GM23338 (cell line): ENCODE measurements around the gene MLLT1. TPM values are rescaled to one million over a fixed set of nuclear protein-coding genes. Genes with fewer than 3 reads are reported as not detected.

Source experiments
- ATAC-seq: fragments of 200-7000 bp; cut with Tn5 transposase; 3 replicates; pipeline ENCODE4 v1.9.1; 2020
- DNase-seq: peaks from one replicate; pipeline ENCODE4 v3.0.0-alpha.2; 2015; ENCODE audit warnings: low spot score
- H2AFZ ChIP-seq: fragments of 200-600 bp; sonication (generic); 2 replicates; pipeline ENCODE4 v1.8.0; 2016; ENCODE audit warnings: antibody characterized with exemption, mild to moderate bottlenecking, moderate library complexity
- H3F3A ChIP-seq: fragments of 200-600 bp; sonication (generic); replicated peaks from 2 replicates; pipeline ENCODE4 v1.8.0; 2017; ENCODE audit warnings: antibody characterized with exemption, mixed run types, low read depth
- H3K27ac ChIP-seq: fragments of 200-600 bp; sonication (generic); 2 replicates; pipeline ENCODE4 v1.6.1; 2016; ENCODE audit warnings: low read depth
- H3K27me3 ChIP-seq: fragments of 200-600 bp; sonication (generic); 2 replicates; pipeline ENCODE4 v1.8.0; 2016; ENCODE audit warnings: mild to moderate bottlenecking, mixed run types, moderate library complexity; ENCODE audit not compliant: insufficient read depth
- H3K36me3 ChIP-seq: fragments of 200-600 bp; sonication (generic); 2 replicates; pipeline ENCODE4 v1.8.0; 2016; ENCODE audit warnings: mild to moderate bottlenecking; ENCODE audit not compliant: insufficient read depth
- H3K4me1 ChIP-seq: fragments of 200-600 bp; sonication (generic); 2 replicates; pipeline ENCODE4 v1.8.0; 2016; ENCODE audit warnings: mild to moderate bottlenecking, moderate library complexity; ENCODE audit not compliant: insufficient read depth
- H3K4me2 ChIP-seq: fragments of 200-600 bp; sonication (generic); 2 replicates; pipeline ENCODE4 v1.7.1; 2017; ENCODE audit warnings: mixed run types
- H3K4me3 ChIP-seq: fragments of 200-600 bp; sonication (generic); 2 replicates; pipeline ENCODE4 v1.6.1; 2016; ENCODE audit warnings: mixed run types
- H3K79me2 ChIP-seq: fragments of 200-600 bp; sonication (generic); replicated peaks from 2 replicates; pipeline ENCODE4 v1.8.0; 2017; ENCODE audit warnings: mild to moderate bottlenecking; ENCODE audit not compliant: insufficient read depth
- H3K9me2 ChIP-seq: fragments of 200-600 bp; sonication (generic); 2 replicates; pipeline ENCODE4 v1.8.0; 2017; ENCODE audit not compliant: insufficient read depth
- H4K20me1 ChIP-seq: fragments of 200-600 bp; sonication (generic); replicated peaks from 2 replicates; pipeline ENCODE4 v1.8.0; 2017; ENCODE audit warnings: mild to moderate bottlenecking; ENCODE audit not compliant: insufficient read depth
- H3K27ac Mint-ChIP-seq: 2 replicates; pipeline ENCODE4 v1.8.0; 2020; ENCODE audit warnings: inconsistent platforms, mild to moderate bottlenecking, moderate library complexity, mixed read lengths
- H3K27me3 Mint-ChIP-seq: 3 replicates; pipeline ENCODE4 v1.8.0; 2022; ENCODE audit warnings: low read depth, mild to moderate bottlenecking, moderate library complexity, mixed read lengths, inconsistent platforms; ENCODE audit not compliant: insufficient read depth, poor library complexity
- H3K36me3 Mint-ChIP-seq: 3 replicates; pipeline ENCODE4 v1.8.0; 2021; ENCODE audit warnings: low read depth, mild to moderate bottlenecking, inconsistent platforms, moderate library complexity, mixed read lengths
- H3K4me1 Mint-ChIP-seq: 3 replicates; pipeline ENCODE4 v1.8.0; 2020; ENCODE audit warnings: mild to moderate bottlenecking, inconsistent platforms, mixed read lengths
- H3K4me3 Mint-ChIP-seq: 3 replicates; pipeline ENCODE4 v1.8.0; 2021; ENCODE audit warnings: moderate library complexity, mild to moderate bottlenecking, inconsistent platforms, mixed read lengths
- H3K9me3 Mint-ChIP-seq: 3 replicates; pipeline ENCODE4 v1.8.0; 2020; ENCODE audit warnings: moderate library complexity, mild to moderate bottlenecking, inconsistent platforms, mixed read lengths
- CREB1 ChIP-seq: fragments of 250-450 bp; sonication (Bioruptor Pico); IDR thresholded peaks from 2 replicates; pipeline ENCODE4 v1.5.0; 2020; ENCODE audit warnings: low read depth, mild to moderate bottlenecking, moderate library complexity
- EZH2phosphoT487 ChIP-seq: fragments of 200-600 bp; sonication (generic); IDR thresholded peaks from one replicate; pipeline ENCODE4 v1.8.1; 2018; ENCODE audit warnings: antibody characterized with exemption; ENCODE audit not compliant: unreplicated experiment
- NANOG ChIP-seq: IDR thresholded peaks from 2 replicates; pipeline ENCODE4 v1.6.1; 2016; ENCODE audit warnings: antibody characterized with exemption, borderline replicate concordance
- POLR2AphosphoS5 ChIP-seq: IDR thresholded peaks from 2 replicates; pipeline ENCODE4 v1.6.1; 2016; ENCODE audit warnings: antibody characterized with exemption, low read depth
- STAT1 ChIP-seq: IDR thresholded peaks from one replicate; pipeline ENCODE4 v1.6.1; 2016; ENCODE audit warnings: antibody characterized with exemption; ENCODE audit not compliant: unreplicated experiment
- ZNF114 ChIP-seq: fragments of 250-450 bp; sonication (Bioruptor Pico); IDR thresholded peaks from 2 replicates; pipeline ENCODE4 v1.5.0; 2020; ENCODE audit warnings: mild to moderate bottlenecking, moderate library complexity
- ZNF331 ChIP-seq: fragments of 250-450 bp; sonication (Bioruptor Pico); IDR thresholded peaks from 2 replicates; pipeline ENCODE4 v1.5.0; 2020; ENCODE audit warnings: low read depth, mild to moderate bottlenecking, moderate library complexity
- polyA plus RNA-seq: library from polyadenylated mRNA; unstranded; fragments of >200 nt; fragmentation: Nextera tagmentation; extraction: Ambion mirVana; gene quantifications from 2 replicates; pipeline ENCODE4 v1.2.1, GENCODE V29; 2016
- total RNA-seq: library from RNA; depleted of rRNA; stranded (reverse); fragments of >200 nt; shearing (Covaris generic); gene quantifications from 2 replicates; pipeline ENCODE4 v1.2.3, GENCODE V29; 2014
- TF ChIP-seq, protein P1 (sequence below): IDR thresholded peaks from one replicate; pipeline ENCODE4 v1.6.1; 2018; ENCODE audit warnings: antibody characterized with exemption; ENCODE audit not compliant: unreplicated experiment
- TF ChIP-seq, protein P2 (sequence below): IDR thresholded peaks from 2 replicates; pipeline ENCODE4 v1.6.1; 2016; ENCODE audit warnings: antibody characterized with exemption
- TF ChIP-seq, protein P3 (sequence below): fragments of 250-450 bp; sonication (Bioruptor Pico); IDR thresholded peaks from 2 replicates; pipeline ENCODE4 v1.5.0; 2020; ENCODE audit warnings: mild to moderate bottlenecking, moderate library complexity

The MLLT1 gene
- total and polyA plus RNA-seq, 2 experiments from 2014 or later: 17.8 to 23.4 TPM

DNA sequence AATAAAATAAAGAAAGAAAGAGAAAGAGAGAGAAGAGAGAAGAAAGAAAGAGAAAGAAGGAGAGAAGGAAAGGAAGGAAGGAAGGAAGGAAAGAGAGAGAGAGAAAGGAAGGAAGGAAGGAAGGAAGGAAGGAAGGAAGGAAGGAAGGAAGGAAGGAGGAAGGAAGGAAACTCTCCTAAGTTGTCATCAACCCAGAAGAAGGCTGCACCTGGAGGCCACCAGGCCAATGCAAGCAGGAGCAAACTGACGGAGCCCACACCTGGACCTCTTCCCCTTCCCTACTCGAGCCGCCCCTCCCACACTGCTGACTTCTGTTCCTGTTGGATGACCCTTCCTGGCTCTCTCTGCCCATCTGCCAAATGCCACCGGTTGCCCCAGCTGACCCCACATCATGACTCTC is 45.0 kb upstream of the MLLT1 start:
- Histone ChIP-seq H3K4me1 (no peaks in the 10 kb centered on the region), H3K4me3 (no peak overlapping the region), H3K9me2 (no peaks in the 10 kb centered on the region), H3K27ac (no peak overlapping the region), H4K20me1 (no peaks in the 10 kb centered on the region), H3K79me2 (no peaks in the 10 kb centered on the region), H3K4me2 (no peak overlapping the region), H3K36me3 (no peaks in the 10 kb centered on the region), H2AFZ (no peak overlapping the region), H3K27me3 (no peaks in the 10 kb centered on the region), H3F3A (no peaks in the 10 kb centered on the region)
- H3K36me3 Mint-ChIP-seq: peaks cover 18% of the 10 kb centered on the region
- DNase-seq (no peak), ATAC-seq (no peak)
- peaks cover 8% of the 10 kb centered on the region for H3K27me3 Mint-ChIP-seq
- H3K4me1 Mint-ChIP-seq: no peaks in the 10 kb centered on the region
- H3K27ac Mint-ChIP-seq: no peak overlapping the region
- TF ChIP-seq, protein P1, sequence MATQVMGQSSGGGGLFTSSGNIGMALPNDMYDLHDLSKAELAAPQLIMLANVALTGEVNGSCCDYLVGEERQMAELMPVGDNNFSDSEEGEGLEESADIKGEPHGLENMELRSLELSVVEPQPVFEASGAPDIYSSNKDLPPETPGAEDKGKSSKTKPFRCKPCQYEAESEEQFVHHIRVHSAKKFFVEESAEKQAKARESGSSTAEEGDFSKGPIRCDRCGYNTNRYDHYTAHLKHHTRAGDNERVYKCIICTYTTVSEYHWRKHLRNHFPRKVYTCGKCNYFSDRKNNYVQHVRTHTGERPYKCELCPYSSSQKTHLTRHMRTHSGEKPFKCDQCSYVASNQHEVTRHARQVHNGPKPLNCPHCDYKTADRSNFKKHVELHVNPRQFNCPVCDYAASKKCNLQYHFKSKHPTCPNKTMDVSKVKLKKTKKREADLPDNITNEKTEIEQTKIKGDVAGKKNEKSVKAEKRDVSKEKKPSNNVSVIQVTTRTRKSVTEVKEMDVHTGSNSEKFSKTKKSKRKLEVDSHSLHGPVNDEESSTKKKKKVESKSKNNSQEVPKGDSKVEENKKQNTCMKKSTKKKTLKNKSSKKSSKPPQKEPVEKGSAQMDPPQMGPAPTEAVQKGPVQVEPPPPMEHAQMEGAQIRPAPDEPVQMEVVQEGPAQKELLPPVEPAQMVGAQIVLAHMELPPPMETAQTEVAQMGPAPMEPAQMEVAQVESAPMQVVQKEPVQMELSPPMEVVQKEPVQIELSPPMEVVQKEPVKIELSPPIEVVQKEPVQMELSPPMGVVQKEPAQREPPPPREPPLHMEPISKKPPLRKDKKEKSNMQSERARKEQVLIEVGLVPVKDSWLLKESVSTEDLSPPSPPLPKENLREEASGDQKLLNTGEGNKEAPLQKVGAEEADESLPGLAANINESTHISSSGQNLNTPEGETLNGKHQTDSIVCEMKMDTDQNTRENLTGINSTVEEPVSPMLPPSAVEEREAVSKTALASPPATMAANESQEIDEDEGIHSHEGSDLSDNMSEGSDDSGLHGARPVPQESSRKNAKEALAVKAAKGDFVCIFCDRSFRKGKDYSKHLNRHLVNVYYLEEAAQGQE: no peak
- TF ChIP-seq NANOG (no peak), POLR2AphosphoS5 (no peak), ZNF331 (CRISPR knock-in tag) (no peak), ZNF114 (no peak), EZH2phosphoT487 (no peak), CREB1 (no peak), STAT1 (no peak)
- TF ChIP-seq, protein P2, sequence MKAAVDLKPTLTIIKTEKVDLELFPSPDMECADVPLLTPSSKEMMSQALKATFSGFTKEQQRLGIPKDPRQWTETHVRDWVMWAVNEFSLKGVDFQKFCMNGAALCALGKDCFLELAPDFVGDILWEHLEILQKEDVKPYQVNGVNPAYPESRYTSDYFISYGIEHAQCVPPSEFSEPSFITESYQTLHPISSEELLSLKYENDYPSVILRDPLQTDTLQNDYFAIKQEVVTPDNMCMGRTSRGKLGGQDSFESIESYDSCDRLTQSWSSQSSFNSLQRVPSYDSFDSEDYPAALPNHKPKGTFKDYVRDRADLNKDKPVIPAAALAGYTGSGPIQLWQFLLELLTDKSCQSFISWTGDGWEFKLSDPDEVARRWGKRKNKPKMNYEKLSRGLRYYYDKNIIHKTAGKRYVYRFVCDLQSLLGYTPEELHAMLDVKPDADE: no peak
- TF ChIP-seq, protein P3, sequence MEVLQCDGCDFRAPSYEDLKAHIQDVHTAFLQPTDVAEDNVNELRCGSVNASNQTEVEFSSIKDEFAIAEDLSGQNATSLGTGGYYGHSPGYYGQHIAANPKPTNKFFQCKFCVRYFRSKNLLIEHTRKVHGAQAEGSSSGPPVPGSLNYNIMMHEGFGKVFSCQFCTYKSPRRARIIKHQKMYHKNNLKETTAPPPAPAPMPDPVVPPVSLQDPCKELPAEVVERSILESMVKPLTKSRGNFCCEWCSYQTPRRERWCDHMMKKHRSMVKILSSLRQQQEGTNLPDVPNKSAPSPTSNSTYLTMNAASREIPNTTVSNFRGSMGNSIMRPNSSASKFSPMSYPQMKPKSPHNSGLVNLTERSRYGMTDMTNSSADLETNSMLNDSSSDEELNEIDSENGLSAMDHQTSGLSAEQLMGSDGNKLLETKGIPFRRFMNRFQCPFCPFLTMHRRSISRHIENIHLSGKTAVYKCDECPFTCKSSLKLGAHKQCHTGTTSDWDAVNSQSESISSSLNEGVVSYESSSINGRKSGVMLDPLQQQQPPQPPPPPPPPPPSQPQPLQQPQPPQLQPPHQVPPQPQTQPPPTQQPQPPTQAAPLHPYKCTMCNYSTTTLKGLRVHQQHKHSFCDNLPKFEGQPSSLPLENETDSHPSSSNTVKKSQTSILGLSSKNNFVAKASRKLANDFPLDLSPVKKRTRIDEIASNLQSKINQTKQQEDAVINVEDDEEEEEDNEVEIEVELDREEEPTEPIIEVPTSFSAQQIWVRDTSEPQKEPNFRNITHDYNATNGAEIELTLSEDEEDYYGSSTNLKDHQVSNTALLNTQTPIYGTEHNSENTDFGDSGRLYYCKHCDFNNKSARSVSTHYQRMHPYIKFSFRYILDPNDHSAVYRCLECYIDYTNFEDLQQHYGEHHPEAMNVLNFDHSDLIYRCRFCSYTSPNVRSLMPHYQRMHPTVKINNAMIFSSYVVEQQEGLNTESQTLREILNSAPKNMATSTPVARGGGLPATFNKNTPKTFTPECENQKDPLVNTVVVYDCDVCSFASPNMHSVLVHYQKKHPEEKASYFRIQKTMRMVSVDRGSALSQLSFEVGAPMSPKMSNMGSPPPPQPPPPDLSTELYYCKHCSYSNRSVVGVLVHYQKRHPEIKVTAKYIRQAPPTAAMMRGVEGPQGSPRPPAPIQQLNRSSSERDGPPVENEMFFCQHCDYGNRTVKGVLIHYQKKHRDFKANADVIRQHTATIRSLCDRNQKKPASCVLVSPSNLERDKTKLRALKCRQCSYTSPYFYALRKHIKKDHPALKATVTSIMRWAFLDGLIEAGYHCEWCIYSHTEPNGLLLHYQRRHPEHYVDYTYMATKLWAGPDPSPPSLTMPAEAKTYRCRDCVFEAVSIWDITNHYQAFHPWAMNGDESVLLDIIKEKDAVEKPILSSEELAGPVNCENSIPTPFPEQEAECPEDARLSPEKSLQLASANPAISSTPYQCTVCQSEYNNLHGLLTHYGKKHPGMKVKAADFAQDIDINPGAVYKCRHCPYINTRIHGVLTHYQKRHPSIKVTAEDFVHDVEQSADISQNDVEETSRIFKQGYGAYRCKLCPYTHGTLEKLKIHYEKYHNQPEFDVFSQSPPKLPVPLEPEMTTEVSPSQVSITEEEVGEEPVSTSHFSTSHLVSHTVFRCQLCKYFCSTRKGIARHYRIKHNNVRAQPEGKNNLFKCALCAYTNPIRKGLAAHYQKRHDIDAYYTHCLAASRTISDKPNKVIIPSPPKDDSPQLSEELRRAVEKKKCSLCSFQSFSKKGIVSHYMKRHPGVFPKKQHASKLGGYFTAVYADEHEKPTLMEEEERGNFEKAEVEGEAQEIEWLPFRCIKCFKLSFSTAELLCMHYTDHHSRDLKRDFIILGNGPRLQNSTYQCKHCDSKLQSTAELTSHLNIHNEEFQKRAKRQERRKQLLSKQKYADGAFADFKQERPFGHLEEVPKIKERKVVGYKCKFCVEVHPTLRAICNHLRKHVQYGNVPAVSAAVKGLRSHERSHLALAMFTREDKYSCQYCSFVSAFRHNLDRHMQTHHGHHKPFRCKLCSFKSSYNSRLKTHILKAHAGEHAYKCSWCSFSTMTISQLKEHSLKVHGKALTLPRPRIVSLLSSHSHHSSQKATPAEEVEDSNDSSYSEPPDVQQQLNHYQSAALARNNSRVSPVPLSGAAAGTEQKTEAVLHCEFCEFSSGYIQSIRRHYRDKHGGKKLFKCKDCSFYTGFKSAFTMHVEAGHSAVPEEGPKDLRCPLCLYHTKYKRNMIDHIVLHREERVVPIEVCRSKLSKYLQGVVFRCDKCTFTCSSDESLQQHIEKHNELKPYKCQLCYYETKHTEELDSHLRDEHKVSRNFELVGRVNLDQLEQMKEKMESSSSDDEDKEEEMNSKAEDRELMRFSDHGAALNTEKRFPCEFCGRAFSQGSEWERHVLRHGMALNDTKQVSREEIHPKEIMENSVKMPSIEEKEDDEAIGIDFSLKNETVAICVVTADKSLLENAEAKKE: no peak
- H3K9me3 Mint-ChIP-seq: peaks cover 85% of the 10 kb centered on the region
- H3K4me3 Mint-ChIP-seq: no peak overlapping the region
